Measurements from ENCODE around the gene THOC5. TPM values are rescaled to one million over a fixed set of nuclear protein-coding genes. Genes with fewer than 3 reads are reported as not detected.
"Not testable (repeated sequence)": the region's sequence is repeated elsewhere in the genome, so short reads cannot be mapped to it uniquely, and the experiment has no call there.

THOC5 gene
- total and polyA plus RNA-seq, 12 donors: 13.2 to 42.4 (median 27.7) TPM

DNA sequence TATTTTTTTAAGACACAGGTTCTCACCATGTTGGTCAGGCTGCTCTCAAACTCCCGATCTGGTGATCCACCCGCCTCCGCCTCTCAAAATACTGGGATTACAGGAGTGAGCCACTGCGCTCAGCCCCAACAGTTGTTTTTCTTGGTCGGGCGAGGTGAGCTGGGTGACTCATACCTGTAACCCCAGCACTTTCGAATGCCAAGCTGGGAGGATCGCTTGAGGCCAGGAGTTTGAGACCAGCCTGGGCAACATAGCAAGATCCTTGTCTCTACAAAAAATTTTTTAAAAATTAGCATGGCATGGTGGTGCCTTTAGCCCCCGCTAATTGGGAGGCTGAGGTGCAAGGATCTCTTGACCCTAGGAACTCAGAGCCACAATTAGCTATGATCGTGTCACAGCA, 42.9 kb upstream of the THOC5 start:
- Histone ChIP-seq H3K9me3 (replicated peaks in 1 of 3) (no peaks in the 10 kb centered on the region), H3K4me3 (no peak overlapping the region), H3K36me3 (replicated peaks in 1 of 2) (no peaks in the 10 kb centered on the region), H3K27me3 (no peaks in the 10 kb centered on the region), H3K27ac (no peak overlapping the region), H3K4me1 (replicated peaks in 1 of 2) (no peaks in the 10 kb centered on the region)
- no peak for DNase-seq
- intact Hi-C loops (cut with DNase I): no loop called here
- WGBS, 4 donors: 76 to 85% (median 82%) methylated on average over 9 to 10 of the region's 10 CpGs
- TF ChIP-seq POLR2A (IDR thresholded peaks at IDR 0.05) (no peak), CTCF (IDR thresholded peaks at IDR 0.05) (no peak)

DNA sequence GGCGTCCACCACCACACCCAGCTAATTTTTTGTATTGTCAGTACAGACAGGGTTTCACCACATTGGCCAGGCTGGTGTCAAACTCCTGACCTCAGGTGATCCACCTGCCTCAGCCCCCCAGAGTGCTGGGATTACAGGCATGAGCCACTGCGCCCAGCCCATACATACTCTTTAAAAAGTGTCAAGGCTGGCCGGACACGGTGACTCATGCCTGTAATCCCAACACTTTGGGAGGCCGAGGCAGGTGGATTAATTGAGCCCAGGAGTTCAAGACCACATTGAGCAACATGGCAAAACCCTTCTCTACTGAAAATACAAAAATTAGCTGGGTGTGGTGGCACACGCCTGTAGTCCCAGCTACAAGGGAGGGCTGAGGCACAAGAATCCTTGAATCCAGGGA, 40.9 kb upstream of the THOC5 start:
- H3K27me3 ChIP-seq; H3K4me1 ChIP-seq (replicated peaks in 1 of 2); H3K36me3 ChIP-seq (replicated peaks in 1 of 2); intact Hi-C loops (cut with DNase I); H3K9me3 ChIP-seq (replicated peaks in 1 of 3); H3K4me3 ChIP-seq; DNase-seq; H3K27ac ChIP-seq: not testable (repeated sequence)
- 74 to 93% (median 77%) methylated on average over 4 to 6 of the region's 6 CpGs for WGBS, 4 donors

DNA sequence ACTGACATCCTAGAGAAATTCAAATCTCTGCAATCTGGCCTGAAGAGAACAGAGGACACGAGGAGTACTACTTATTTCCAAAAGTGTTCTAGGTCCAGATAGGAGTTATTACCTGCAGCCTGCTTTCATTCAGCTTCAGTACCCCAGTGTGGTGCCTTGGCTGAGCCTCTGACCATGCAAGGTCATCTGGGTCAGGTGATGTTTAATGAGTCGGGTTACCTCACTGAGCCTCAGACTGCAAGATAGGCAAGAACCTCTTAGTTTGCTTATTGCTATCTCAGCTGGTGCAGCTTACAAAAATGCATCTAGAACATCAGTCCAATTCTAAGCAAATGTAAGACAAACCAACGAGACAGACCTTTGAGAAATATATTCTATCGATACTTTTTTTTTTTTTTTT, 40.4 kb upstream of the THOC5 start:
- Histone ChIP-seq H3K9me3 (replicated peaks in 1 of 3) (no peaks in the 10 kb centered on the region), H3K4me3 (no peak overlapping the region), H3K27ac (no peak overlapping the region), H3K36me3 (replicated peaks in 1 of 2) (no peaks in the 10 kb centered on the region), H3K27me3 (no peaks in the 10 kb centered on the region), H3K4me1 (replicated peaks in 1 of 2) (no peaks in the 10 kb centered on the region)
- intact Hi-C loops (cut with DNase I): no loop called here
- TF ChIP-seq POLR2A (IDR thresholded peaks at IDR 0.05): no peak
- no peak for TF ChIP-seq CTCF (IDR thresholded peaks at IDR 0.05)
- no peak for DNase-seq
- 62 to 67% (median 65%) methylated on average over 3 to 4 of the region's 4 CpGs for WGBS, 4 donors

DNA sequence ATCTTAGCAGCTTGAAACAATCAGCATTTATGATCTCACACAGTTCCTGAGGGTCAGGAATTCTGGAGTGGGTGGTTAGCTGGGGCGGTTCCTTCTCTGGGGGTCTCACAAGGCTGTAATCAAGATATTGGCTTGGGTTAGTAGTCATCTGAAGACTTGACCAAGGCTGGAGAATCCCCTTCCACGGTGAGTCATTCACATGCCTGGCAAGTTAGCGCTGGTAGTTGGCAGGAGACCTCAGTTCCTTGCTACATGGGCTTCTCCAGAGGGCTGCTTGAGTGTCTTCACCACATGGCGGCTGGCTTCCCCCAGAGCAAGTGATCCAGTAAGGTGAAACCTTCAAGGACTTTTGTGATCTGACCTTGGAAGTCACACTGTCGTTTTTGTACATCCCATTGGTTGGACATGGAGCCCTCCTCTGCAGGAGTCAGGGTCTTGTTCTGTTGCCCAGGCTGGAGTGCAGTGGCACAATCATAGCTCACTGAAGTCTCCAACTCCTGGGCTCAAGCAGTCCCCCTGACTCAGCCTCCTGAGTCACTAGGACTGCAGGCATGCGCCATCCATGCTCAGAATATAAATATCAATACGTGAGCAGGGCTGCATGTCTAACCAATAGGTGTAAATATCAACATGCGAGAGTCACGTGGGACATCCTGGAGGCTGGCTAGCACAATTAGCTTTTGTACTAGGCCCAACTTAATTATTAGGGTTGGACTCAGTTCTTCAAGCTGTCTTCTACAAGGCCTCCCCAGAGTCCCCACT, 34.6 kb upstream of the THOC5 start:
- intact Hi-C loops (cut with DNase I): no loop called here
- DNase-seq: peak; percentile 38 to 64 (median 59)
- 65 to 78% (median 73%) methylated on average over 7 to 9 of the region's 9 CpGs for WGBS, 4 donors
- TF ChIP-seq POLR2A (IDR thresholded peaks at IDR 0.05): no peak
- TF ChIP-seq CTCF (IDR thresholded peaks at IDR 0.05): no peak
- no peak overlapping the region for H3K4me3 ChIP-seq
- H3K36me3 ChIP-seq (replicated peaks in 1 of 2): no peaks in the 10 kb centered on the region
- H3K27ac ChIP-seq: no peak overlapping the region
- no peaks in the 10 kb centered on the region for H3K27me3 ChIP-seq
- no peaks in the 10 kb centered on the region for H3K4me1 ChIP-seq (replicated peaks in 1 of 2)
- no peaks in the 10 kb centered on the region for H3K9me3 ChIP-seq (replicated peaks in 1 of 3)

GRCh38 chr22:29586193-29586705, 32.7 kb upstream of the THOC5 start:
- H3K36me3 ChIP-seq (replicated peaks in 1 of 2); DNase-seq; intact Hi-C loops (cut with DNase I); H3K9me3 ChIP-seq (replicated peaks in 1 of 3); H3K27me3 ChIP-seq; H3K4me1 ChIP-seq (replicated peaks in 1 of 2); H3K27ac ChIP-seq; H3K4me3 ChIP-seq: not testable (repeated sequence)
- 83 to 94% (median 90%) methylated on average over 4 of the region's 4 CpGs for WGBS, 4 donors

Data from adrenal gland (tissue), 12 donors.